GM21576 (cell line): ENCODE results near the gene NUF2.
"Not testable (repeated sequence)": the region's sequence is repeated elsewhere in the genome, so short reads cannot be mapped to it uniquely, and the experiment has no call there.

Experiments used
- ATAC-seq: cut with Tn5 transposase; IDR thresholded peaks from one replicate; pipeline ENCODE4 v1.9.1; 2021; ENCODE audit warnings: mild to moderate bottlenecking, moderate library complexity; ENCODE audit not compliant: unreplicated experiment

Gene NUF2

DNA sequence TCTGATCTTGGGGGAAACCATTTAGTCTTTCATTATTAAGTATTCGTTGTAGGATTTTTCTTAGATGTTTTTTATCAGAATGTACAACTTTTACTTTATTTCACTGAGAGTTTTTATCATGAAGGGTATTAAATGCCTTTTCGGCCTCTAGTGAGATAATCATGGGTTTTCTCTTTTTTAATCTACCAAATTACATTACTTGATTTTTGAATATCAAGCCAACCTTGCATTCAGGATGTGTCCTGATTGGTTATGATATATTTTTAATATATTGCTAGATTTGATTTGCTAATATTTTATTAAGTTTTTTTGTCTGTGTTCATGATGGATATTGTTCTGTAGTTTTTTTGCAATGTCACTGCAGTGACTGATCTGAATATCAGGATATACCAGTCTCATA is 9.4 kb downstream of the NUF2 start:
- ATAC-seq = no peak

- ATAC-seq = no peak
Measured at GRCh38 chr1:163335216-163335615, 13.5 kb downstream of the NUF2 start.

- ATAC-seq = no peak
Measured at GRCh38 chr1:163337631-163338030, 15.9 kb downstream of the NUF2 start.

GRCh38 chr1:163346326-163346870 is 24.6 kb downstream of the NUF2 start:
- no peak for ATAC-seq

- no peak for ATAC-seq
Measured at GRCh38 chr1:163347106-163347505, 25.4 kb downstream of the NUF2 start.

GRCh38 chr1:163351912-163352311 is 30.2 kb downstream of the NUF2 start:
- ATAC-seq = no peak

DNA sequence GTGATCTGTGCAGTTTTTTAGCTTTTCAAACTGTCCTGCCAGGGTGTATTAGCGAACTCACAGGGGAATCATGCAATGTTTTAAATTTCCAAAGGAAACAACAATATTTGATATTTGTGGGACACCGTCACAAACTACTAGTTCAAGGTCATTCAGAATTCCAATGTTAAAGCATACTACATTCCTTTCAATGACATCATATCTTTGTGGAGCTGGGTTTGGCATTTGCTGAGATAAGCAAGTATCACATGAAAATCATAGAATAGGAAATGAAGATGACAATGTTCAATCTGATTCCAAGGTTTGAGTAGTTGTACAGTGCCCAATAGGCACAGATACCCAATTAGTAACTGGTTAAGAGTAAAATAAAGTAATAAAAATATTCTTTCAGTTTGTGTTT is 35.6 kb downstream of the NUF2 start:
- no peak for ATAC-seq

- ATAC-seq = not testable (repeated sequence)
Measured at GRCh38 chr1:163358172-163358571, 36.4 kb downstream of the NUF2 start.

DNA sequence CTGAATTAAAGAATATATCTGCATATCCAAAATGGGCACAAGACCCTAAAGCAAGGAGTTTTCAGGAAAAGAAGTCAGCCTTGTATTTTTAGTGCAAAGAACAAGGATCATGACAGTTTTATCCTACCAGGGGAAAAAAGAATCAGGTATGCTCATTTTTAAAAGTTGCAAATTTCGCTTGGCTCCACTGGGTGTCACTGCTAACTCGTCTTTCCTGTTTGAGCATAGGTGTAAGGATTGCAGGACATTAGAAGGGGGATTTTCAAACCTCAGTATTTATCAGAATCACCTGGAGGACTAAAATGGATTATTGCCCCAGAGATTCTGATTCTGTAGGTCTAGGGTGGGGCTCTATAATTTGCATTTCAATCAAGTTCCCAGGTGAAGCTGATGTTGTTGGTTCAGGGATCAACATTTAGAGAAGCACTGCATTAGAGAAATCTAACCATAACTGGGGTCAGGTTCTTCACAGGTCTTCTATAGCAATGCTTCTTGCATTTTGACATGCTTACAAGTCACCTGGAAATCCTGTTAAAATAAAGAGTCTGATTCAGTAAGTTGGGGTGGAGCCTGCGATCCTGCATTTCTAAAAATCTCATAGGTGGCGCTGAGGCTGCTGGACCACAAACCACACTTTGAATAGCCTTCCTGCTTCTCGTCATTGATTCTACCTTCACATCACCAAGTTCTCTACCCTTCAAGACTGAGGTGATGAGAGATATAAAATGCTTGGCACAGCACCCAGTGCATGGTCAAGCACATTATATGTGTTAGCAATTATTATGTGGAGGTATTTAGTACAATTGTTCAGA is 39.6 kb downstream of the NUF2 start:
- ATAC-seq = no peak

GRCh38 chr1:163365186-163365585 is 43.4 kb downstream of the NUF2 start:
- no peak for ATAC-seq

DNA sequence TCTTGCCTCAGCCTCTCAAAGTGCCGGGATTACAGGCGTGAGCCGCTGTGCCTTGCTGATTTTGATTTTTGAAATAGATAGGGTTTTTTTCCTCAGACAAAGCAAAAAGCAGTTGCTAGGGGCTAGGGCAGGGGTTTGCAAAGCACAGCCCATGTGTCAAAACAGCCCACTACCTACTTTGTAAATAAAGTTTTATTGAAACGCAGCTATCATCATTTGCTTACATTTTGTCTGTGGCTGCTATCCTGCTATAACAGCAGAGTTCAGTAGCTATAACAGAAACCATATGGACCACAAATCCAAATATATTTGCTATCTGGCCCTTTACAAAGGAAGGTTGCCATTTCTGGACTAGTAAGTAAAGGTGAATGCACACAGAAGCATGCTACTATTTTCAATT is 44.8 kb downstream of the NUF2 start:
- no peak for ATAC-seq

DNA sequence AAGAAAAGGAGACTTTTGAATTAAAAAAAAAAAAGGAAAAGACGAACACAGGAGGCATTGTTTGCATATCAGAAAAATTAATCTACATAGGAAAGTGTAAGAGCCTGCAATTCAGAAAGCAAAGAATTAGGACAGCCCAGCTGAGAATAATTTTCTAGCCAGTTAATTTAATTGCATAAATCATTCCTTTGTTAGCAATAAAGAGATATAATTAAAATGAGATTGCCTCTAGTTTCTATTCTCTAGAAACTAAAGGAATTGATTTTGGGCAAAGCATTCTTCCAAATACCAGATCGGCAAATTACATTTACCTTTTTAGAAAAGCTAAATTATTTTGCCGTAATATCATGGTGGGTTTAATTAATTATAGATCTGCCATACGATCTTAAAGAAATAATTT is 46.0 kb downstream of the NUF2 start:
- no peak for ATAC-seq

DNA sequence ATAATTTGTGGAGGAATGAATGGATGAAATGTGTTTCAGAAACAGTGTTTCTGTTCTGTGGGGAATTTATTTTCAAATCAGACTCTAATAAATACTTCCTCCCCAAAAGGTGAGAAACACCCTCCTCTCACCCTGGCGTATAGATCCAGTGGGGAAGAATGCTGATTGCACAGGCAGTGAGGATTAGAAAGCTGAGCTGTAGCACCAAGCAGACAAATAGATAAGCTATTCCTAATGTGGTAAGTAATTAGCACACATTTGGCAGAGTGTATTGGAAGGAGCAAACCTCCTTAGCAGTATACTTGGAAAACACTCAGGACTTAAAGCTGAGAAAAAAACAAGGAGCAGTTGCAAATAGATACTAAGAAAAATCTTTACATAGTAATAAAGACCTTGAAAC is 50.8 kb downstream of the NUF2 start:
- no peak for ATAC-seq

GRCh38 chr1:163378554-163378953 is 56.8 kb downstream of the NUF2 start:
- no peak for ATAC-seq

- ATAC-seq = no peak
Measured at GRCh38 chr1:163379801-163380200, 58.0 kb downstream of the NUF2 start.

- ATAC-seq = no peak
Measured at GRCh38 chr1:163381487-163382184, 59.9 kb downstream of the NUF2 start.

DNA sequence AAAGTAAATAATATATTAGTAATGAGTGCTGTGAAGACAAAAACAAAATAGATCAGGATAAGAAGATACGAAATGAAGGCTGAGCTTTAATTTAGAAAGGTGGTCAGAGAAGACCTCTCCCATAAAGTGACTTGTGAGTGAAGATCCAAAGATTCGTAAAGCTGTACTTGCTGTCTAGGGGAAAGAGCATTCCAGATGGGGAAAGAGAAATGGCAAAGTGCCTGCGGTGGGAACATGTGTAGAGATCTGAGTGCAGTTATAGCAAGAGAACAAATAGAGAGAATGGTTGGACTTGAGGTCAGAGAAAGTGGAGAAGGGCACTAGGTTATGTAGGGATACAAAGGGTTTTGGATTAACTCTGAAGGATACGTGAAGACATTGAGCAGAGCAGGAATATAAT is 60.6 kb downstream of the NUF2 start:
- no peak for ATAC-seq

- ATAC-seq = no peak
Measured at GRCh38 chr1:163387146-163387545, 65.4 kb downstream of the NUF2 start.

DNA sequence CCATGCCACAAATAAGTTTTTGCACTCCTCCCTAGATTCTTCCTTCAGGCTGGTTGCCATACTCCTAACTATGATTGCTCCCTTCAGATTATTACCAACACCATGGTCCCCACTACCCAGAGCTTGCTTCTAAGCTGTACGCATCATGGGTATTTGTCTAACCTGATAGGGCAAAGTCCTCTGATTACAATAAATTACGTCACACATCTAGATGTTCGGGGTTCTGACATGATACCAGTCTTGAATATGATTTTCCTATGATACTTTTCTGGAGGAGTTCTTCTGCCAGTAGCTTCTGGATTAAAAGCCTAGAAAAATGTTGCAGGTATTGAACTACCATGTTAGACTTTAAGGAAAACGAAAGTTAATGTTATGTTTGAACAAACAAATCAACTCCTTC is 67.2 kb downstream of the NUF2 start:
- ATAC-seq = no peak

DNA sequence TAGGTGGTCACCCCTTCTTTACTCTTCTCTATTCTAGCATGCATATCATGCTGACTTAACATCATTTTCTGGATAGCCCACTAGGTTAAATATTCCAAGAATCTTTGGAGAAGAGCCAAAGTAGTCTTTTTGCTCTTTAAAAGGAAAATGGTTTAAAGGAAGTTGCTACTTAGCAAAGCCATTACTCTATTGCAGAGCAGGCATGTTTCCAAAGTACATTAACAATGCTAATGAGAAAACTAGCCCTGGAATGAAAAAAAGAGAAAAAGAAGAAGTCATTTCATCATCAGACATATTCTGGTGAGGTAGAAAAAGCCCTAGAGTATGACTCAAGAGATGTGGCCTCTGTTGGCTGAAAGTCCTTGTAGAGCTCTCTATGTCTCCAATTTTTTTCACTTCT is 74.0 kb downstream of the NUF2 start:
- ATAC-seq = no peak

DNA sequence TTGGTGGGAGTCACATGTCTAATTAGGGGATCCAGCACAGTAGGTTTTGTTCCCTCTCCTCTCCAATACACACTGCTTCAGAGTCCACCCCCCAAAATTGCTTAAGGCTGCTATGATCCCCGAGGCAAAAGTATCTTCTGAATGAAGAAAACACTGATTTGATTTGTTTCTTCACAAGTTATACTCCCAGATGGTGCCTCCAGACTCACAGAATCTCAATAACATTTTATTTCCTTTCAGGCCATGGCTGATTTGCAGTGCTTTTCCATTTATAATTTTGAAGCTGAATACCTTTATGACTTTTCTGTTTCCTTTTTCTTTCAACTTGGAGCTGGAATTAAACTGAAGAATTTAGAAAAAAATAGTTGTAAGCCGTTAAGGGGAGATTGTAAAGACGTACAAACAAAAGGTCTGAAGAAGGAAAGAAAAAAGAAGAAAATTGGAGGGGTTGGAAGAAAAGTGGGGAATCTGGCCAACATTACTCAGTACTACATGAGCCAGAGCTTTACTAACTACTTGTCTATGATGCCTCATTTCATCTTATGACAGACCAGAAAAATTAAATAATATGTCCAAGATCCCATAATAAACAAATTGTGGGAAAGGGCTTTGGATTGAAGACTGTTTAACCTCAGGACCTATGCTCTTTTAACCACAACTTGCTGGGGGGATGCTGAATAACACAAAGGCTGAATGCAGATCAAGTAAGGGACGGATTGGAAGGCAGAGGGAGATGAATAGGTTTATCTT is 75.9 kb downstream of the NUF2 start:
- no peak for ATAC-seq

GRCh38 chr1:163399001-163399400 is 77.2 kb downstream of the NUF2 start:
- ATAC-seq = no peak
